Left kidney (tissue), 8 donors: ENCODE results near the gene EPHA10. TPM values are rescaled to one million over a fixed set of nuclear protein-coding genes. Genes with fewer than 3 reads are reported as not detected.

Experiments used
- DNase-seq: peaks from one replicate; pipeline ENCODE4 v3.0.0-alpha.2; 2013
- long read RNA-seq, 8 donors: transcript quantifications; one replicate each; lab custom pipeline, GENCODE V29; 2026
- polyA plus RNA-seq: library from polyadenylated mRNA; unstranded; fragments of 120-200 nt; gene quantifications from one replicate; pipeline ENCODE4 v1.2.1, GENCODE V29; 2013; ENCODE audit not compliant: insufficient read length

Gene EPHA10
- polyA plus RNA-seq, result 0.23 TPM
- long read RNA-seq, donor 1, result 0 reads
- long read RNA-seq, donor 2, result 0 reads
- long read RNA-seq, donor 3, result 0 reads
- long read RNA-seq, donor 4, result 0 reads
- long read RNA-seq, donor 5, result 0 reads
- long read RNA-seq, donor 6, result 0 reads
- long read RNA-seq, donor 7, result 0 reads
- long read RNA-seq, donor 8, result 0 reads

DNA sequence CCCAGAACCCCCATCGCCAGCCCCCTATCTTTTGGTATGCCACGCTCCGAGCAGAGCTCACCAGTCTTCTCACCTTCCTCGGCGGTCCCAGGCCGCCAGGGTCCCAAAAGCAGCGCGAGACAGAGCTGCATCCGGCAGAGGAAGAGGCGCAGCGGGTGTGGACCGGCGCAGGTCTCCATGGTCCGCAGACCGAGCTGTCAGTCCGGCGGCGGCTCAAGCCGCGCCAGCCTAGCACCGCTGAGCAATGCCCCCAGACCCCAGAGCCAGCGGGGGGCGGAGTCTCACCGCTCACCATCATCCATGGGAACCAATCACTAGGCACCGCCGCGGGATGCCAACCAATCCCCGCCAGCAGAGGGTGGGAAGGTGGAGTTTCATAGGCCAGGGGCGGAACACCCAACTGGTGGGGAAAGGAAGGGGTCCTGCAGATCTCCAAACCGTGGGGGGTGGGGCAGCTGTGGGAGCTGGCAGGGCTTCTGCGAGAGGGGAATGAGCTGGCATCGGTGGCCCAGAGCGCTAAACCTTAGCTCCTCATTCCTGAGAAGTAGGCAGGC, at the start of gene EPHA10:
Gene EPHA10 (minus strand): TSS at position 233 of the 554 bp plus-strand sequence. CDS start 54 bp downstream, at position 179.
- no peak for DNase-seq

GRCh38 chr1:37814252-37814651, 49.3 kb upstream of the EPHA10 start:
- no peak for DNase-seq

DNA sequence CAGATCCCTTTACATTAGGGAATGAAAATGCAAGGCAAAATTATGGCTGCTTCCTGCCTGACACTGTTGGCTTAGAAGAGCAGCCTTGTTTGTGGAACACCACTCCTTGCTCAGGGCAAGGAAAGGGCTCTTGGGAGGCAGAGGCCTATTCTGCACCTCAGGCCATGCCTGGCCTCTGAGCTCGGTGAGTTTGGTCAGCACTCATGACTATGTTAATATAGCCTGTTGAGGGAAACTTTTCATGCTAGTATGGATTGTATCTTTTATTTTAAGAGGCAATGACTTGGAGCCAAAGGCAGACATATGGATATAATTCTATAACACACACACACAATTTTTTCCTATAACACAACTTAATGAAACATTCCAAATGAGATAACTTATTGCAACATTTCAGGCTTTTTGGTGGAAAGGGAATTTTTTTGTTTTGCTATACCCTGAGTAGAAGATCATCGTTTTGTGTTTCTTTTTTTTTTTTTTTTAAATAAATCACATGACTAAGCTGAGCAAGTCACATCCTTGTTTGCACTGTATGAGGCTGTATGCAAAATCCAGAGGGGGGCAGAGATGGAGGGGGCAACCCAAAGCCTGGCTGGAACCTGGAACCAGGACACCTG, 48.7 kb upstream of the EPHA10 start:
- no peak for DNase-seq

DNA sequence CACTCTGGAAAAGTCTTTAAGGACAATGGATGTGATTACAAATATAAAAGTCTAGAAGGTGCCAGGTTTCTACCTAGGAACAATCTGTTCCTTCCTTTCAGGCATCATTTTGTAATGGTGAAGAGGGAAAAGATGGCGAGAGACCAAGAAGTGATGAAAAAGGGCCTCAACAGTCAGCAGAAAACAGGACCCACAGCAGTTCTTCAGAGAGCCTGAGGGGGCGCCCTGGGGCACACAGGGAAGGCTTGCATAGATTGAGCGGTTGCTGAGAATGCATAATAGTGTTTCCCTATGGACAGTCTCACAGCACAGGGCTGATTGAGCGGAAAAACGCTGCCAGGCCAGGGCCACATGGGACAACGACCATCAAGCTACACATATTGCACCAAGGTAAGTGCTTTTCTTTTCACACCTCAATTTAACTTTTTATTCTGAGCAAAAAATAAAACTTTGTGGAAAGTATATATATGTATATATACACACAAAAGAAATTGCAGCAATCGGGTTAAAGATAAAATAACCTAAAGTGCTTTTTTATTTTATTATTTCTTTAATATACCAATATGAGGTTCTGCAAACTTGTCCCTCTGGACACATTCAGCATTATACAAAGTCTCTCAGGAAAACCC, 46.2 kb upstream of the EPHA10 start:
- peak; percentile 68 for DNase-seq

- DNase-seq, result no peak
Observed at GRCh38 chr1:37809942-37810341, 45.0 kb upstream of the EPHA10 start.

- peak; percentile 61 for DNase-seq
Observed at GRCh38 chr1:37808369-37809319, 43.7 kb upstream of the EPHA10 start.

DNA sequence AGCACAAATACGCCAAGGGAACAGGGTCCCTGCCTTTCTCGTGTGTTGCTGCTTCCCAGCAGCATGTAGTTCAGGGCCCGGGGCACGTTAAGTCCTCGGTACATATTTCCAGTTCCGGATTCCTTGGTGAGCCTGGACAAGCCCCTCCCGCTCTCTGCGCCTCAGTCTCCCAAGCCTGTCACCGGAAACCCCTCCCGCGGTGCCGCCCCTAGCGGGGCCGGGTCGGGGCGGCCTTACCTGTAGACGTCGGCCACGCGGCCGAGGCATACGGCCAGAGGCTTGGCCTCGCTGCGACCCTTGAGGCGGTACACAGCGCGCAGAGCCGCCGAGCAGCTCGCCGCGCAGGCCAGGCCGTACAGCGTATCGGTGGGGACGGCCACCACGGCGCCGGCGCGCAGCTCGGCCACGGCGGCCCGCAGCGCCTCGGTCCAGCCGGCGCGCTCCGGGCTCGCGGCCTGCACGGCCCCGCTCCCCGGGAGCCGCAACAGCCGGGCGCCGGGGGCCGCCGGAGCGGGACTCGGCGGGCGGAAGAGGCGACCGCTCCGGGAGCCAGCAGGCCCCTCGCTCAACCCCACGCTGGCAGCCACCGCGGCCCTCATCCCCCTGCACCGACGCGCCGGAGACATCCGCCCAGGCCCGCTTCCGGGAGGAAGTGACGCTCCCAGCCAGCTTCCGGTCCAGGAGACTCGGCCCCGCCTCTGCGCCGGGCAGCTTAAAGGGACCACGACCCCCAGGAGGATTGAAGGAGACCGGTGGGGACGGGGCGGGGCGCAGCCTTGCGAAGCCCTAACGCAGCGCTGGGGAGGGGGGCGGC, 42.8 kb upstream of the EPHA10 start, which contains the start of the genes C1orf122 and YRDC:
Gene C1orf122 (plus strand): TSS at position 236 of the 814 bp plus-strand sequence. CDS start 615 bp downstream, outside the sequence.
Gene YRDC (minus strand): TSS at position 654 of the 814 bp plus-strand sequence. CDS start 28 bp downstream, at position 626.
- peak; percentile 92 for DNase-seq

DNA sequence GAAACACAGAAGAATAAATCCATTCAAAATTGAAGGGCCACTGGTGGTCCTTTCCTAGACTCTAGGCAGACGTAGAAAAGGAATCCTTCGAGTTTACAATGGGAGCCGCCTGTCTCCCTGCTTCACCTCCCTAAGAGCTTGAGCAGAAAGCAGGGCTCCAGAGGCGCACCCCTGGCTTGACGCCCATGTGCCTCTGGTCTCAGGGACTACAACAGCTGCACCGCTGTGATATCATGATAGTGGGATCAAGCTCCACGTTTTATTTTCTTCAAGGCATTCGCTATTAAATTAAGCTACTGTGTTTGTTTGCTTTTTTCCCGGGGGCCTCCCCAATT, 42.3 kb upstream of the EPHA10 start:
- DNase-seq, result no peak

- DNase-seq, result no peak
Observed at GRCh38 chr1:37802439-37802838, 37.5 kb upstream of the EPHA10 start.

GRCh38 chr1:37797750-37798345, 32.9 kb upstream of the EPHA10 start:
- no peak for DNase-seq

DNA sequence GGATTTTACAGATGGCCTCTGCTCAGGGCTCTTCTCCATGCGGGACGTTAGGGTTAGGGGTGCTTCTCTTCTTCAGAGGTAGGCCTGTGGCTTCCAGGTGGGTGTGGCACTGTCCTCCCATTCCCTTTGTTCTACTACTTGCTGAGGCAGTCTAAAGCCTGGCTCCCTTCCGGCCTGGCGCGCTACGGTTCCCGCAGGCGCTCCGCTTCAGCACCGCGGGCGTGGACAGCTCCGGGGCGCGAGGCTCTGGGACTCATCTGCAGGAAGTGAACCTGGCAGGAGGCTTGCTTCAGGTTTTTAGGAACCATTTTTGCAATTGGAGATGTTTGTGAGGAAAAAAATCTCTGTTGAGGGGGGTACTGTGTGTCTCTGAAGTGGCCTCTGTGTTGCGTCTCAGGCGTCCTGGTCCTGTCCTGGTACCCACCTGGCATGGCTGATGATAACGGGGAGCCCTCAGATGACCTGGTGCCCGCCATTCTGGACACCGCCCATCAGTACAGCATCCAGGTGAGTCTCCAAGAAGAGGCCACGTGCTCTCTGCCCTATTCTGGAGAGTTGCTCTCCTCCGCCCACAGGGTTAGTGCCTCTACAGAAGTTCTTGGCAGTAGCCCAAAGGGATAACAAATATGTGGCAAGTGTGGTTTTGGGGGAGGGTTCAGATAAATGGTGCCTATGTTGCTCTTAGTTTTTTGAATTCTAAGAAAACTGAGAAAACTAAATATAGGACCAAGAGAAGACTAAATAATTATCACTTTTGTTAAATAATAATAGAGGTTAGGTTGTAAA, 30.6 kb upstream of the EPHA10 start:
- DNase-seq, result no peak

DNA sequence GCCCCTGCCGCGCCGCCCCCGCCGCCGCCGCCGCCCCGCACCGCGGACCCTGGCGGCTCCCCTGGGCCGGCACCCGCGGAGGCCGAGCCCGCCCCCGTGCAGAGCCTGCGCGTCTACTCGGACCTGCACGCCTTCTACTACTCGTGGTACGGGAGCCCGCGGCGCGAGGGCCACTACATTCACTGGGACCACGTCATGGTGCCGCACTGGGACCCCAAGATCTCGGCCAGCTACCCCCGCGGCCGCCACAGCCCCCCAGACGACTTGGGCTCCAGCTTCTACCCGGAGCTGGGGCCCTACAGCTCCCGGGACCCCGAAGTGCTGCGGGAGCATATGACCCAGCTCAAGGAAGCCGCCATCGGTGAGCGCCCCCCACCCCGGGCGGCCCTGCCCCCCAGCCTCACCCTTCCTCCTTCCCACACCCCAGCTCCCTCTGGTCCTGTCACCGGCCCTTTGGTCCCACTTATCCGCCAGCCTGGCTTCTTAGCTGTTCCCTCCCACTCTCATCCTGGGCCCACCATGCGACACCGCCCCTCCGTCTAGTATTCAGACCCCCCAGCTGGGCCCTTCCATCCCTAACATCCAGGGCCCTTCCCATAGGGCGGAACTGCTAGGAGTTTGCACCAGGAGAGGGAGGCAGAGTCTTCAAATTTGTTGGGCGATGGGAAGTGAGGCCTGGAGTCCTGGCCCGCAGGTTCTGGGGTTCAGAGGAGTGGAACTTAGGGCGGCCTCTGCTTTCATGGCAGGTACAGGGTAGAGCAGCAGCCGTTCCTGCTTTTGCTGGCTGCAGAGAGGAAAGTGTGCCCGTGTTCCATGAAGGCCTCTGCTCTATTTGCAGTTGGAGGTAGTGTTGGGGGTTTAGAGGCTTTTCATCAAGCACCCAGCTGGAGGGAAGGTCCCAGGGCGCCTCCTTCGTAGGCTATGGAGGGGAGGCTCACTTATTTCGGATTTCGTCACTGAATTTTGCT, 29.7 kb upstream of the EPHA10 start:
- DNase-seq, result no peak

GRCh38 chr1:37793773-37794371, 29.0 kb upstream of the EPHA10 start, which contains the start of gene MANEAL:
MANEAL (plus strand) TSS chr1:37793847; CDS start chr1:37794183, 336 bp downstream.
- DNase-seq, result no peak

GRCh38 chr1:37792943-37793686, 28.2 kb upstream of the EPHA10 start:
- no peak for DNase-seq

DNA sequence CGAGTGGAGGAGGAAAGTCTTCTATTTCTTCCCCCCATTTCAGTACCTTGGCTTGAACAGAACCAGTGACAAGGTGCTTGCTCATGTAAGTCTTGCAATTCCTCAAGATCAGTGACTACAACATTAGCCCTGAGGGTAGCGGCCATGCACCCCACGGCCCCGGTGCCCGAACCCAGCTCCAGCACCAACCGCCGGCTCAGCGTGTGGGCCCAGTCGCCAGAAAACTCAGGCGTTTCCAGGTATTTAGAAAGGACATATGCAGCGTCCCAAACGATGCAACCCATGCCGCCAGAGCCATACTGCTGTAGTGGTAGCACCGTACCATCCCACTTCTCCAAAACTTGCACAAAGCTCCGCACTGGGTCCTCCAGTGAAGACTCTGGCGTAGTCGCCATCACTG, 17.6 kb upstream of the EPHA10 start:
- DNase-seq, result no peak

- no peak for DNase-seq
Observed at GRCh38 chr1:37778654-37779053, 13.7 kb upstream of the EPHA10 start.

DNA sequence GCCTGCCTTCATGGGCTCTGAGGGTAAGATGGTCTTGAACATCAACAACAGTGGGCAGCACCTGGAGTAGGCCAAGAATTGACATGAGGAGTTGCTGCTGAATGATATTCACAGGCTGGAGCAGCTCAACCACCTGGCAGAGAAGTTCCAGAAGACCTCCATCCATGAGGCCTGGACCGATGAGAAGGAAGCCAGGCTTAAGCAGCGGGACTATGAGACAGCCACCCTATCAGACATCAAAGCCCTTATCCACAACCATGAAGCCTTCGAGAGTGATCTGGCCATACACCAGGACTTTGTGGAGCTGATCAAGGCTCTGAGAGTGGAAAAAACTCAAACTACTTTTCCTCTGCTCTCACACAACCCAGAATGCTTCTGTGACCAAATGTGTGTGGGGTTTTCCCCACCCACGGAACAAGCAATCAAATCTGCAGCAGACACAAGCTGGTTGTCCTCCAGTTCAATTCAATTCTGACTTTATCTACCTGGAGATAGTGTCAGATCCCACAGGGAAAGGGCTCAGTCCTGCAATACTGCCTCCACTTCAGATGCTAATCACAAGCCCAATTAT, 12.1 kb upstream of the EPHA10 start:
- DNase-seq, result no peak
